DOHH2 (cell line): Measurements from ENCODE around the gene PTBP3.

Experiments used
- H3F3A ChIP-seq: fragments of 200-600 bp; sonication (generic), shearing (Covaris generic); 2 replicates; pipeline ENCODE4 v1.6.0; 2016; ENCODE audit warnings: antibody characterized with exemption, mild to moderate bottlenecking; ENCODE audit not compliant: control insufficient read depth, insufficient read depth
- H3K27ac ChIP-seq: fragments of 200-600 bp; sonication (generic); 2 replicates; pipeline ENCODE4 v1.5.1; 2014; ENCODE audit warnings: low read depth, mild to moderate bottlenecking, low read length, moderate library complexity
- H3K27me3 ChIP-seq: fragments of 200-600 bp; sonication (generic); 2 replicates; pipeline ENCODE4 v1.6.1; 2014; ENCODE audit warnings: mild to moderate bottlenecking, low read length, mixed read lengths; ENCODE audit not compliant: control insufficient read depth
- H3K36me3 ChIP-seq: fragments of 200-600 bp; sonication (generic); 2 replicates; pipeline ENCODE4 v1.6.1; 2014; ENCODE audit warnings: mild to moderate bottlenecking, low read length, moderate library complexity, mixed read lengths; ENCODE audit not compliant: control insufficient read depth
- H3K4me1 ChIP-seq: fragments of 200-600 bp; sonication (generic); 2 replicates; pipeline ENCODE4 v1.6.1; 2014; ENCODE audit warnings: mild to moderate bottlenecking, low read length, mixed read lengths; ENCODE audit not compliant: control insufficient read depth
- H3K4me2 ChIP-seq: fragments of 200-600 bp; sonication (generic); 2 replicates; pipeline ENCODE4 v1.6.0; 2014; ENCODE audit warnings: mild to moderate bottlenecking, low read length, moderate library complexity
- H3K4me3 ChIP-seq: fragments of 200-600 bp; sonication (generic); 2 replicates; pipeline ENCODE4 v1.5.1; 2014; ENCODE audit warnings: mild to moderate bottlenecking, low read length, mixed read lengths
- H3K79me2 ChIP-seq: fragments of 200-600 bp; sonication (generic); 2 replicates; pipeline ENCODE4 v1.6.1; 2014; ENCODE audit warnings: mild to moderate bottlenecking, low read length, mixed read lengths; ENCODE audit not compliant: control insufficient read depth
- H3K9me2 ChIP-seq: fragments of 200-600 bp; sonication (generic); replicated peaks from 2 replicates; pipeline ENCODE4 v1.6.1; 2014; ENCODE audit warnings: mild to moderate bottlenecking, low read length, mixed read lengths; ENCODE audit not compliant: control insufficient read depth
- H3K9me3 ChIP-seq: fragments of 200-600 bp; sonication (generic); 2 replicates; pipeline ENCODE4 v1.6.1; 2014; ENCODE audit warnings: antibody characterized with exemption, low read length, mixed read lengths; ENCODE audit not compliant: control insufficient read depth, insufficient read depth
- H4K20me1 ChIP-seq: fragments of 200-600 bp; sonication (generic); 2 replicates; pipeline ENCODE4 v1.6.0; 2014; ENCODE audit warnings: low read depth, mild to moderate bottlenecking, antibody characterized with exemption, low read length, moderate library complexity; ENCODE audit not compliant: control insufficient read depth, insufficient read depth
- CTCF ChIP-seq: fragments of 200-600 bp; sonication (generic); IDR thresholded peaks from one replicate; pipeline ENCODE4 v1.5.1; 2014; ENCODE audit warnings: antibody characterized with exemption, mild to moderate bottlenecking, low read depth, low read length; ENCODE audit not compliant: poor library complexity, severe bottlenecking
- EZH2phosphoT487 ChIP-seq: fragments of 200-600 bp; sonication (generic); IDR thresholded peaks from 2 replicates; pipeline ENCODE4 v1.6.1; 2017; ENCODE audit warnings: borderline replicate concordance, mild to moderate bottlenecking, antibody characterized with exemption, low read length, moderate library complexity, mixed read lengths

Gene PTBP3

GRCh38 chr9:112265391-112265790, 68.0 kb downstream of the PTBP3 start:
- Histone ChIP-seq H3K36me3 (peaks cover 30% of the 10 kb centered on the region), H3K9me3 (no peaks in the 10 kb centered on the region), H3K27ac (no peak overlapping the region), H4K20me1 (no peaks in the 10 kb centered on the region), H3K27me3 (no peaks in the 10 kb centered on the region), H3K4me2 (no peak overlapping the region), H3K4me3 (no peak overlapping the region), H3K79me2 (peaks cover 2% of the 10 kb centered on the region; the same call in 1 of the 2 replicates), H3K9me2 (no peaks in the 10 kb centered on the region), H3K4me1 (no peaks in the 10 kb centered on the region), H3F3A (no peaks in the 10 kb centered on the region)
- TF ChIP-seq CTCF (no peak), EZH2phosphoT487 (no peak)

GRCh38 chr9:112262577-112262976, 70.8 kb downstream of the PTBP3 start:
- Histone ChIP-seq H3K27ac (no peak overlapping the region), H4K20me1 (no peaks in the 10 kb centered on the region), H3F3A (no peaks in the 10 kb centered on the region), H3K9me3 (no peaks in the 10 kb centered on the region), H3K4me2 (no peak overlapping the region), H3K79me2 (no peaks in the 10 kb centered on the region), H3K9me2 (no peaks in the 10 kb centered on the region), H3K36me3 (peaks cover 27% of the 10 kb centered on the region), H3K4me3 (no peak overlapping the region), H3K27me3 (no peaks in the 10 kb centered on the region), H3K4me1 (no peaks in the 10 kb centered on the region)
- TF ChIP-seq CTCF (no peak), EZH2phosphoT487 (no peak)

- Histone ChIP-seq H3K4me3 (no peak overlapping the region), H3K9me3 (no peaks in the 10 kb centered on the region), H3K27me3 (no peaks in the 10 kb centered on the region), H3K4me1 (no peaks in the 10 kb centered on the region), H3K4me2 (no peak overlapping the region), H3K36me3 (peaks cover 20% of the 10 kb centered on the region), H3F3A (no peaks in the 10 kb centered on the region), H3K79me2 (no peaks in the 10 kb centered on the region), H3K9me2 (no peaks in the 10 kb centered on the region), H3K27ac (no peak overlapping the region), H4K20me1 (no peaks in the 10 kb centered on the region)
- TF ChIP-seq EZH2phosphoT487 (no peak), CTCF (no peak)
Observed at GRCh38 chr9:112261133-112261532, 72.3 kb downstream of the PTBP3 start.

GRCh38 chr9:112258106-112258505, 75.3 kb downstream of the PTBP3 start:
- Histone ChIP-seq H3K36me3 (peaks cover 13% of the 10 kb centered on the region), H3K79me2 (no peaks in the 10 kb centered on the region), H3F3A (no peaks in the 10 kb centered on the region), H3K27me3 (no peaks in the 10 kb centered on the region), H3K9me2 (no peaks in the 10 kb centered on the region), H3K4me1 (no peaks in the 10 kb centered on the region), H3K27ac (no peak overlapping the region), H3K9me3 (no peaks in the 10 kb centered on the region), H4K20me1 (no peaks in the 10 kb centered on the region), H3K4me2 (no peak overlapping the region), H3K4me3 (no peak overlapping the region)
- TF ChIP-seq EZH2phosphoT487 (no peak), CTCF (no peak)
